Measurements from ENCODE around the gene WDR12. TPM values are rescaled to one million over a fixed set of nuclear protein-coding genes. Genes with fewer than 3 reads are reported as not detected.
"Not testable (repeated sequence)": the region's sequence is repeated elsewhere in the genome, so short reads cannot be mapped to it uniquely, and the experiment has no call there.

The WDR12 gene
- 31.0 TPM for total RNA-seq
- long read RNA-seq, full-length matches to known transcripts: 29 of 39 reads
- long read RNA-seq, partial matches to known transcripts: 3 of 39 reads
- long read RNA-seq, other reads (novel, unspliced or antisense): 7 of 39 reads

GRCh38 chr2:202911512-202912341, at the start of gene WDR12, which contains the start of gene CARF:
Gene WDR12, minus strand, starts transcription at chr2:202911673. Its CDS starts 197 bp downstream, at chr2:202911476.
Gene CARF, plus strand, starts transcription at chr2:202912275. Its CDS starts 29,628 bp downstream, at chr2:202941903.
- peak; percentile 96 for DNase-seq (ENCODE audit: low spot score)
- intact Hi-C loops (cut with DNase I): loop anchor here (2.0 to 5.0 kb wide), 2 partner anchors 103 to 534 kb away; partner anchors contain the start of genes BMPR2 and NBEAL1

- intact Hi-C loops (cut with DNase I): no loop called here
- no peak for DNase-seq (ENCODE audit: low spot score)
Measured at GRCh38 chr2:202960524-202960923, 49.1 kb upstream of the WDR12 start.

GRCh38 chr2:202950592-202950991, 39.1 kb upstream of the WDR12 start:
- no peak for DNase-seq (ENCODE audit: low spot score)
- intact Hi-C loops (cut with DNase I): no loop called here

- DNase-seq (ENCODE audit: low spot score); intact Hi-C loops (cut with DNase I): not testable (repeated sequence)
Measured at GRCh38 chr2:202949333-202949732, 37.9 kb upstream of the WDR12 start.

- no peak for DNase-seq (ENCODE audit: low spot score)
- intact Hi-C loops (cut with DNase I): no loop called here
Measured at GRCh38 chr2:202945497-202945896, 34.0 kb upstream of the WDR12 start.

GRCh38 chr2:202944816-202945215, 33.3 kb upstream of the WDR12 start:
- DNase-seq (ENCODE audit: low spot score): no peak
- intact Hi-C loops (cut with DNase I): no loop called here

- intact Hi-C loops (cut with DNase I): no loop called here
- no peak for DNase-seq (ENCODE audit: low spot score)
Measured at GRCh38 chr2:202944408-202944807, 32.9 kb upstream of the WDR12 start.

GRCh38 chr2:202941771-202942170, 30.3 kb upstream of the WDR12 start:
- no peak for DNase-seq (ENCODE audit: low spot score)
- intact Hi-C loops (cut with DNase I): no loop called here

- DNase-seq (ENCODE audit: low spot score): no peak
- intact Hi-C loops (cut with DNase I): no loop called here
Measured at GRCh38 chr2:202938960-202939359, 27.5 kb upstream of the WDR12 start.

- intact Hi-C loops (cut with DNase I): no loop called here
- no peak for DNase-seq (ENCODE audit: low spot score)
Measured at GRCh38 chr2:202934456-202934855, 23.0 kb upstream of the WDR12 start.

- intact Hi-C loops (cut with DNase I): no loop called here
- no peak for DNase-seq (ENCODE audit: low spot score)
Measured at GRCh38 chr2:202933958-202934357, 22.5 kb upstream of the WDR12 start.

- DNase-seq (ENCODE audit: low spot score): no peak
- intact Hi-C loops (cut with DNase I): no loop called here
Measured at GRCh38 chr2:202933139-202933510, 21.7 kb upstream of the WDR12 start.

- no peak for DNase-seq (ENCODE audit: low spot score)
- intact Hi-C loops (cut with DNase I): no loop called here
Measured at GRCh38 chr2:202932425-202933138, 21.1 kb upstream of the WDR12 start.

- DNase-seq (ENCODE audit: low spot score): no peak
- intact Hi-C loops (cut with DNase I): no loop called here
Measured at GRCh38 chr2:202918860-202919259, 7.4 kb upstream of the WDR12 start.

- DNase-seq (ENCODE audit: low spot score): not testable (repeated sequence)
Measured at GRCh38 chr2:202912342-202913201, 1.1 kb upstream of the WDR12 start.

GRCh38 chr2:202911203-202911511, 316 bp downstream of the WDR12 start:
- DNase-seq (ENCODE audit: low spot score): no peak
- intact Hi-C loops (cut with DNase I): loop anchor here (2.0 to 5.0 kb wide), 2 partner anchors 104 to 534 kb away; partner anchors contain the start of genes BMPR2 and NBEAL1

More at GRCh38 chr2:202912342-202913201, 1.1 kb upstream of the WDR12 start:
- intact Hi-C loops (cut with DNase I): loop anchor here (5.0 kb wide), 1 partner anchor 535 kb away; the partner anchor contains the start of gene BMPR2

GRCh38 chr2:202910698-202911097, 775 bp downstream of the WDR12 start:
- DNase-seq (ENCODE audit: low spot score): no peak
- intact Hi-C loops (cut with DNase I): loop anchor here (2.0 to 5.0 kb wide), 2 partner anchors 104 to 533 kb away; partner anchors contain the start of genes BMPR2 and NBEAL1

- intact Hi-C loops (cut with DNase I): loop anchor here (2.0 to 5.0 kb wide), 2 partner anchors 105 to 533 kb away; partner anchors contain the start of genes BMPR2 and NBEAL1
- not testable (repeated sequence) for DNase-seq (ENCODE audit: low spot score)
Measured at GRCh38 chr2:202910250-202910649, 1.2 kb downstream of the WDR12 start.

Measured in cardiac septum (tissue), 1 donor.